HG02759 (cell line): Measurements from ENCODE around the gene TCEAL1.
"Not testable (repeated sequence)": the region's sequence is repeated elsewhere in the genome, so short reads cannot be mapped to it uniquely, and the experiment has no call there.

Experiments used
- ATAC-seq: cut with Tn5 transposase; IDR thresholded peaks from one replicate; pipeline ENCODE4 v1.9.1; 2021; ENCODE audit warnings: mild to moderate bottlenecking, moderate library complexity; ENCODE audit not compliant: unreplicated experiment

TCEAL1 gene, protein sequence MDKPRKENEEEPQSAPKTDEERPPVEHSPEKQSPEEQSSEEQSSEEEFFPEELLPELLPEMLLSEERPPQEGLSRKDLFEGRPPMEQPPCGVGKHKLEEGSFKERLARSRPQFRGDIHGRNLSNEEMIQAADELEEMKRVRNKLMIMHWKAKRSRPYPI

DNA sequence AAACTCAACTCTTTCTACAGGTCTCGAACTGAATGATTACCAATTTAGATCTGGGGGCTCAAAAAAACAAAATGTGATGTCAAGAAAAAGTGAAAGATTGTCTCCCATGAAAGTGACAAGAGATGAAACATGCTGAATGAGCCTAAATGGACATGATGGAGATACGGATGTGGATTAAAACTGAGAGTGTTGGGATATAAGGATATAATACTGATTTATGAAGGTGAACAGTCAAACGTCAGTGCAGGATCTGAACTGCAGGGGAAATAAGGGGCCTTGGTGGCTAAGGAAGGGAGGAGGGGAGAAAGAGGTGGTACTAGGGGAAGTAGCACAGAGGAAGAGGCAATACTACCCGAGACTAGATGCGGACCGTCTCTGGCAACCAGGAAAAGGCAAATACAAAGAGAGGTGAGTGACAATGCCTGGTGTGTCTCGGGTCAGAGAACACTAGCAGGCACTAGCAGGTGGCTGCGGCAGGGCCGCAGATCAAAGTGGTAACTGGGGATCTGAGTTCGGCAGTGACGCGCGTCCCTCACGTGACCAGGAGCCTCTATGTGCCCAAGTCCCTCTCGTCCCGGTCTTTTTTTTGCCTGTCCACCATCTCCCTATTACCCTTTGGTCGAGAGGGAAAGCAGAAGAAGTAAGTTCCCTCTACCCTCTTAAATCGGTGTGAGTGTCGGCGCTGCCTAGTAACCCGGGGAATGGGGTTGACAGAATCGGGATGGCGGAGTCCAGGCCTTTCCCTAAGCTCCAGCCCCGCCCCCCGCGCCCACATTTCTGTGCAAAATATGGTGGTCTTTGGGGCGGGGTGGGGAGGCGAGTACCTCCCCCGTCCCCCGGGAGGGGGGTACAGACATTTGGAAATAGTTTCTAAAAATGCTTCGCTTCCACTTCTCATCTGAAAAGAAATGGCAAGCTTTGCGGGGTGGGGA is at the start of gene TCEAL1:
TSS of gene TCEAL1 (plus strand) at position 590 of the 932 bp plus-strand sequence. CDS start 942 bp downstream, outside the sequence.
- peak; percentile 75 for ATAC-seq

DNA sequence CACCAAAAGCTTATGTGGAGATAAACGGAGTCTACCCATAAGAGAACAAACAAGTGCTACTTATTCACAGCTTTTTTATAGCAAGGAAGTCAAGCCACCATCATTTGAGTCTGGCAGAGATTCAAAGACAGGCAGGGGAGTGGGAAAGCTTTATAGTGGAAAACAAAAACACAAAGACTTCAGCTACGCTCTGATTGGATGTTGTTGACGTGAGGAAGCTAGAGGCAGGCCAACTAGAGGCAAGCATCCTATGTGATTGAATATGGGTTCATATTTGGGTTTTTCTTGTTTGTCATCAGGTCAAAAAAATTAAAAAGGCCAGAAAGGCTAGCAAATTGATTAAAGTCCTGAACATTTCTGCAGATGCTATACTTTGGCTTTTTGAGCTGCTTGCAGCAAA is 44.2 kb upstream of the TCEAL1 start:
- ATAC-seq, result no peak

DNA sequence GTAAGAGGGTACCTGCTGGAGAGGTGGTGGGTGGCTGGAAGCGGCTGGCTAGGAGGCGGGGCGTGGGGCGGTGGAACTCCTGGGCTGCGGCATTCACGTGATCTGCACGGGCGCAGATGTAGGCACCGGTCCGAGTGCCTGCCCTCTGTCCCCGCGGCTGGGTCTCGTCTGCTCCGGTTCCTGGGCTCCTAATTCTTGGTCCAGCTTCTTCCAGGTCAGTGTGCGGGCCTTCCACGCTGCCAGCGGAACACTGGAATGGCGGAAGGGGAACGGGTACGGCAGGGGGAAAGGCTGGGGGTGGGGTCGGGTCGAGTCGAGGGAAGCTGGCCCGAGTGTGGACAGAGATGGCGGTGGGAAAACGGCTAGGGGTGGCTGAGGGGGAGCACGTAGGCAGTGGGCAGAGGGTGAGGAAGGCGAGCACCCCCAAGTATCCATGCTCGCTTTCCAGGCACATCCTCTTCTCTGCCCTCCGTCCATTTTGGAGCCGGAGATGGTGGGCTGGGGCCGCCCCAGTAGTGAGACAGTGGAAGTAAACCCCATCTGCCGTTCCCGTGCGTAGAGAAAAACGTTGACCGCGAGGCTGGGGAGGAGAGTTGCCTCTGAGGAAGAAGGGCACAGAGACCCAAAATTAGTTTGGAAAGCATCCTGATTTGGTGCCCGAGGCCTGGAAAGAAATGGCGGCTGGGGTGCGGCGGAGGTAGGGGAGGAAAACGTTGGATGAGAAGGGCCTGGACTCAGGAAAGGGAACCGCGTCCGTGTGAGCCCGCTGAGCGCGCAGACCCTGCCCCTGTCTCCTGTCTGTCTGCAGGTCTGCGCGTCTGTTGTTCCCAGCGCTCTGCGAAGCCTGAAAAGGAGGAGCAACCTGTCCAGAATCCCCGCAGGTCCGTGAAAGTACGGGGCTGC is 43.1 kb upstream of the TCEAL1 start, which contains the start of gene TCEAL4:
TSS of gene TCEAL4 (plus strand) at position 105 of the 903 bp plus-strand sequence. CDS start 1,161 bp downstream, outside the sequence.
- ATAC-seq, result peak; percentile 90

DNA sequence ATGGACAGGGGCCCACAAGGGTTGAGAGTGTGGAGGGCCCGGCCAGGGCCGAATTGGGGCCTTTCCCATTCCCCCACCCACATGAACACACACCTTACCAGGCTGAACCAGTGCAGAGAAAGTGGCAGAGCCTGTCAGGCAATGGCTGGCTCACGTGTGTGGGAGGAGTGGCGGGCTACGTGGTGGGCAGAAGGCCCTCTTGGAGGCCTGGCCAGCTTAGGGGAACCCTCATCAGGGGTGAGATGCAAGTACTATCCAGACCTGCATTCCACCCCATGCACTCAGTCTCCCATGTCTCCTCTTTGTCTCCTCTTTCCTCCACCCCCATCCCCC is 42.5 kb upstream of the TCEAL1 start:
- peak; percentile 46 for ATAC-seq

DNA sequence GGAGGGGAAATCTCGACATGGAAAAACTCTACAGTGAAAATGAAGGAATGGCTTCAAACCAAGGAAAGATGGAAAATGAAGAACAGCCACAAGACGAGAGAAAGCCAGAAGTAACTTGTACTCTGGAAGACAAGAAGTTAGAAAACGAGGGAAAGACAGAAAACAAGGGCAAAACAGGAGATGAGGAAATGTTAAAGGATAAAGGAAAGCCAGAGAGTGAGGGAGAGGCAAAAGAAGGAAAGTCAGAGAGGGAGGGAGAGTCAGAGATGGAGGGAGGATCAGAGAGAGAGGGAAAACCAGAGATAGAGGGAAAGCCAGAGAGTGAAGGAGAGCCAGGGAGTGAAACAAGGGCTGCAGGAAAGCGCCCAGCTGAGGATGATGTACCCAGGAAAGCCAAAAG is 42.1 kb upstream of the TCEAL1 start:
- ATAC-seq, result no peak

DNA sequence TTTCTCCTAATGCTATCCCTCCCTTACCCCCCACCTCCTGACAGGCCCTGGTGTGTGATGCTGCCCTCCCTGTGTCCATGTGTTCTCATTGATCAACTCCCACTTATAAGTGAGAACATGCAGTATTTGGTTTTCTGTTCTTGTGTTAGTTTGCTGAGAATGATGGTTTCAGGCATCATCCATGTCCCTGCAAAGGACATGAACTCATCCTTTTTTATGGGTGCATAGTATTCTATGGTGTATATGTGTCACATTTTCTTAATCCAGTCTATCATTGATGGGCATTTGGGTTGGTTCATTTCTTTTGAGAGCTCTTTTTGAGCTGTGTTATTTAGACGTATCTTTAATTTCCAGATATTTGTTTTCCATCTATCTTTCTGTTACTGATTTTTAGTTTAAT is 36.5 kb upstream of the TCEAL1 start:
- not testable (repeated sequence) for ATAC-seq

DNA sequence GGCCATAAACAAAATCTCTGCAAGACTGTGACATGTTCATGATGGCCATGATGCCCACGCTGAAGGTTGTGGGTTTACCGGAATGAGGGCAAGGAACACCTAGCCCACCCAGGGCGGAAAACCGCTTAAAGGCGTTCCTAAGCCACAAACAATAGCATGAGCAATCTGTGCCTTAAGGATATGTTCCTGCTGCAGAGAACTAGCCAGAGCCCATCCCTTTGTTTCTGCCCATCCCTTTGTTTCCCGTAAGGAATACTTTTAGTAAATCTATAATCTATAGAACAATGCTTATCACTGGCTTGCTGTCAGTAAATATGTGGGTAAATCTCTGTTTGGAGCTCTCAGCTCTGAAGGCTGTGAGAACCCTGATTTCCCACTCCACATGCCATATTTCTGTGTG is 33.6 kb upstream of the TCEAL1 start:
- not testable (repeated sequence) for ATAC-seq

DNA sequence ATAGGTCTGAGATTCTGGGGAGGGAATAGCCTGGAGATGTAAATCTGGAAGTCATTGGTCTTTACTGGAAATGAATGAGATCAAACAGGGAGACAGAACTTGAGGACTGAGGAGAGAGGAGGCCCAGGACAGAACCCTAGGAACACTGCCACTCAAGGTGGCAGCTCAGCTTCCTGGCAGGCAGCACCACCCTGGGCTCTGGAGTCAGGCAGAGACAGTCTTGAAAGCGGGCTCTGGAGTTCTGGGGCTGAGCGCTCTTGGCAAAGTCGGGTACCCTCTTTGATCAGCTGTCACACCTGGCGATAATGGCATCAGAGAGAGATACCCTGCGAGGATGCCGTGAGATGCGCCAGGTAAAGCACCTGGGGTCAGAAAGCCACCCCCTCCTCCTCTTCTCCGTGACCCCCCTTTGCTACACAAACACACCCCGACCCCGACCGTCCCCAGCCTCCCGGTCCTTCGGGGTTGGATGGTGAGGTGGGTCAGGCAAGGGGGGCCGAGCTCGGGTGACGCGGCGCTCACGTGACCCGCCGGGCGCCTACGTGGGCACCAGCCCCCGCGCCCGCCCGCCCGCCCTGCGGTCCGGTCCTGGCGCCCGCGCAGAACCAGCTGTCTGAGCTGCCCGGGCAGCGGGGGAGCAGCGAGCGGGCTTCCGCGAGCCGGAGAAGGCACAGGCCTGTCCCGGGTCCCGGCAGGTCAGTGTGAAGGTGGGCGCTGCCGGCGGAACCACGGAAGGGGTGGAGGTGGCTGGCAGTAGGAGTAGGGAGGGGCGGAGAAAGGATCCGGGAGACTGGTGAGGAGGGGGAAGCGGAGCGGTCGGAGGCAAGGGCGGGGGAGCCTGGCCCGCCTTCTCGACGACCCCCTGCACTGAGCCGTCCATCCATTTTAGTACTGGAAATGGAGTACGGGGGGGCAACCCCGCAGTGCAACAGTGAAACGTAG is 21.1 kb upstream of the TCEAL1 start, which contains the start of gene TCEAL3:
TSS of gene TCEAL3 (plus strand) at position 600 of the 942 bp plus-strand sequence. CDS start 1,102 bp downstream, outside the sequence.
- peak; percentile 90 for ATAC-seq

DNA sequence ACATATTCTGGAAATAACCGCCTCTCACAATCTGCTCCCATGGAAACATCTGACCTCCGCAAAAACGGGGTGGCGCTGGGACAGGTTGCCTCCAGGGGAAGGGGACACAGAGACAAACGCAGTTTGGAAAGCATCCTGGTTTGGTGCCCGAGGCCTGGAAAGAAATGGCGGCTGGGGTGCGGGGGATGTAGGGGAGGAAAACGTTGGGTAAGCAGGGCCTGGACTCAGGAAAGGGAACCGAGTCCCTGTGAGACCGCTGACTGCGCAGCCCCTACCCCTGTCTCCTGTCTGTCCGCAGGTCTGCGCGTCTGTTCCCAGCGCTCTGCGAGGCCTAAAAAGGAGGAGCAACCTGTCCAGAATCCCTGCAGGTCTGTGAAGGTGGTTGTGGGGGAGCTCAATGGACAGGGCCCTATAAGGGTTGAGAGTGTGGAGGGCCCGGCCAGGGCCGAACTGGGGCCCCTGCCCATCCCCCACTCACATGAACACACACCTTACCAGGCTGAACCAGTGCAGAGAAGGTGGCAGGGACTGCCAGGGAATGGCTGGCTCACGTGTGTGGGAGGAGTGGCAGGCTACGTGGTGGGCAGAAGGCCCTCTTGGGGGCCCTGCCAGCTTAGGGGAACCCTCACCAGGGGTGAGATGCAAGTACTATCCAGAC is 20.3 kb upstream of the TCEAL1 start:
- ATAC-seq, result peak; percentile 1

DNA sequence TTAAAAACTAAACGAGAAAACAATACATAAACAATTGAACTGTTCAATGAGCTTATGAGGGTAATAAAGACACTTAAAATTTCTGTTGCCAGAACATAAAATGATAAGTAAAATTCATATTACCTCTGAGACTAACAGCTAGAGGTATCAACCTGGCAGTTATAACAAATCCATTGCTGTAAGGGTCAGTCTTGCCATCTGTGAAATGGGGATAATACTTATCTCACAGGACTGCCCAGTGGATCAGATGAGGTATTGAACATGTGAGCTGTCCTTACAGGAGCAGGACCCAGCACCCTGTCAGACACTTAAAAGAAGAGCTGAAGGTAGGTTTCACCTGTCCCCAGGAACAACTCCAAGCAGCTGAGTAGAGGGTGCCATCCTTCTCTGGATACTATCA is 18.5 kb upstream of the TCEAL1 start:
- ATAC-seq, result no peak

DNA sequence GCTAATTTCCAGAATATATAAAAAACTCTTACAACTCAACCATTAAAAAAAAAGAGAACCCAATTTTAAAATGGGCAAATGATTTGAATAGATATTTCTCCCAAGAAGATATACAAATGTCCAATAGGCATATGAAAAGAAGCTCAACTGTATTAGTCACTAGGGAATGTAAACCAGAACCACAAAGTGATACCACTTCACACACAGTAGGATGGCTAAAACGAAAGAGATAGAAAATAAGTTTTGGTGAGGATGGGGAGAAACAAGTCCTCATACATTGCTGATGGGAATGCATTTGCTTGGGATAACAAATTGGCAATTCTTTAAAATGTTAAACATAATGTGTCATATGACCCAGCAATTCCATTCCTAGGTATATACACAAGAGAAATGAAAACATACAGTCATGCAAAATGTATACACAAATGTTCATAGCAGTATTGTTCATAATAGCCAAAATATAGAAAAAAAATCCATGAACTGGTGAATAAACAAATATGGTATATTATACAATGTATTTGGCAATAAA is 15.3 kb upstream of the TCEAL1 start:
- ATAC-seq, result no peak

DNA sequence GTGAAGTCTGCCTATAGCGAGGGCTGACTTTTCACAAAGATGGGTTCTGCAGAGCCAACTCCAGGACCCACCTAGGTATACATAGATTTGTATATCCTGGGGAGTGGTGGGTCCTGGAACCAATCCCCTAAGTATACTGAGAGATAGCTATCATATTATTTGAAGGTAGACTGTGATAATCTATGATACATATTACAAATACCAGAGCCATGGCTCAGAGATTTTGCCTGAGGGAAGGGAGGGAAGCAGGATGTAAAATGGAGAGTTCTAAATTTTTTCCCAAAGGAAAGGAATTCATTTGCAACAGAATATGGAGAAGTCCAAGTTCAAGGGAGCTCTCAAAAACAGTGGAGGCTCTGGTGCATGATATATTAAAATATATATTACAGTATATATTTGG is 13.8 kb upstream of the TCEAL1 start:
- no peak for ATAC-seq

DNA sequence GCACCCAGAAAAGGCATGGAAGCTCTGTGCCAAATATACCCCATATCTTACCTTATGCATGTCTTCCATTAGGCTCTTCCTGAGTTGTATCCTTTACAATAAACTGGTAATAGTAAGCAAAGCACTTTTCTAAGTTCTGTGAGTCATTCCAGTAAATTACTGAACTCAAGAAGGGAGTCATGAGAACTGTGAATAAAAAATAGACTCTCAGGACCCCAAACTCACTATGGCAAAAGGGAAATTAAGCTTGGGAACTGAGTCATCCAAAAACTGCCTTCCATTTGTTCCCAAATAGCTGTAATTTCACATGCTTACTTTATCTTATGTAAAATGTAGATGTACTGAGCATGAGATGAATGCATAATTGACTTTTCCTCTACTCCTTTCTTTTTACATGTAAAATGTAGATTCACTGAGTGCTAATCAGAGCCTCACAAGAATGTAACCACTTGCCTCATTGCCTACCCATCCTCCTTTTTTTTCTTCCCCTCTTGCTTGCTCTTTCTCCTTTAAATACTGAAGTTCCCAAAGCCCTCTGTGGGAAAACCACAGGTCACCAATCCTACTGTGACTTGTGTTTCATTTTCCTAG is 12.9 kb upstream of the TCEAL1 start:
- no peak for ATAC-seq

DNA sequence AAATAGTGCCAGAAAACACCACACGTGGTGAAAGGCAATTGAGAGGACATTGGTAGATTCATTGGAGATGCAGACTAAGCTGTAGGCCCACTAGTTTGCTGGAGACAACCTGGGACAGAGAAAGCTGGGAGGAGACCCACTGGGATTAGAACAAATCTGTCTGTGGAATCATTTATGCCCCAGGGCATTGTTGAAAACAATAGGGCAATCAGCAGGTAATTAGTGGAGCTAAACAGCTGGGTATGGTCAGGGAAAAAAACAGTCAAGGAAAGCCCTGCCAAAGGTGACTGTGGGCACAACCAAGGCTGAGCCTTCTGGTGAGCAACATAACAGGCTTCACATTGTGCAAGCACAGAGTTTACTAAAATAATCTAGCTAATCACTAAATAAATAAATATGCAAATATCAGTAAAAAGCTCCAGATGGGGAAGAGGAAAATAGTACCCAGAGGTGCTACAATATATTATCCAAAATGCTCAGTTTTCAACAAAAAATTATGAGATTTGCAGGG is 12.0 kb upstream of the TCEAL1 start:
- no peak for ATAC-seq

DNA sequence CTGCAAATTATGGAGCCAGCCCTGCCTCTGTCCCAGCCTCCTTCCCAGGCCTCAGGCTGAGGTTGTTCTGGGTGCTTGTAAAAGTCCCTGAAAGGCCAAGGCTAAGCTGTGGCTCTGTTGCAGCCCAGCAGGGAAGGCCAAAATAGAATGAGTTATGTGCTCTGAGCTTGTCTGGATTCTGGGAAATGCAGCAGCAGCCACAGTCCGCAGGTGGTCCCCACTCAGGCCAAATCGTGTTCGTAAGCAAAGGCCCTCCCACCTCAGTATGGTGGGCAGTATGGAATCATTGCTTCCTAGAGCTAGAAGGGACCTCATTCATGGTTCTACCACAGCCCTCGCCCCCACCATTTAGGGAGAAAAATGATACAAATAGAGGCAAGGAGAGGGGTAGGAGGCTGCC is 4.7 kb upstream of the TCEAL1 start:
- no peak for ATAC-seq

DNA sequence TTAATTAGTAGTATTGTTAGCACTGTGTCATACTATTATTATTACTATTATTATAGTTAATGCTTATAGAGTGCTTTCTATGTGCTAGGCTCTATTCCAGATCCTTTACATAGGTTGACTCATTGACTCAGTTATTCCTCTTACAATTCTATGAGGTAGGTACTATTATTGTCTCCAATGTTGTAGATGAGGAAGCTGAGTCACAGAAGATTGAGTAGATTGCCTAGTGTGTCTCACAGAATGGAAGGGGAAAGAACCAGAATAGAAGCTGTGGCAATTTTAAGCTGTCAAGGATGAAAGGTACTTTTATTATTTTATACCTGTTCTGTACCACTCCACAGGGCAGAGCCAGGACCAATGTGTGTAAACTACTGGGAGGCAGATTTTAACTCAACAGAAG is 1.9 kb upstream of the TCEAL1 start:
- ATAC-seq, result no peak

DNA sequence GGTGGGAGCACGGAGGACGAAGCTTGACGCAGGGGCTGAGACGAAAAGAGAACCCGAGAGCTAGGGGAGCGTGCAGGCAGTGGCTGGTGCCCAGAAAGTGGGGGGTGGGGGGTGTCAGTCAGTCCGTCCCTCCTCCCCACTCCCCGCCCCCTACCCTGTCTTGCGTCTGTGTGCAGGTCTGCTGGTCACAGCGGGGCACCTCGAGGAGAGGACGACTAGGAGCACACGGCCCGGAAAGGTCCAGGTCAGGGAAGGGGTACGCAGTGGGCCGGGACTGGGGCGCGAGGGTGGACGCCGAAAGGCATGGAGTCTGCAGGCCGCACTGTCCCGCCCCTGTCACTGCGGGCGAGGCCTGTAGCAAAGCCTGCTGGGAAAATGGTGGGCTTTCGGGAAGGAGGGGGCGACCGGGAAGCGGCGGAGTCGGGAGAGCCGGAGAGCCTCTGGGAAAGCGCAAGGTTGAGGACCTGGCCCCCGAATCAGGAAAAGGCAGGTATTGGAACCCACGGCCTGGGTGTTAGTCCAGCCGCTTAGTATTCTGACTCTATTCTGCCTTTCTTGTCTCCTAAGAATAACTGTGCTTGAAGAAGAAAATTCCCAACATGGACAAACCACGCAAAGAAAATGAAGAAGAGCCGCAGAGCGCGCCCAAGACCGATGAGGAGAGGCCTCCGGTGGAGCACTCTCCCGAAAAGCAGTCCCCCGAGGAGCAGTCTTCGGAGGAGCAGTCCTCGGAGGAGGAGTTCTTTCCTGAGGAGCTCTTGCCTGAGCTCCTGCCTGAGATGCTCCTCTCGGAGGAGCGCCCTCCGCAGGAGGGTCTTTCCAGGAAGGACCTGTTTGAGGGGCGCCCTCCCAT is 769 bp downstream of the TCEAL1 start:
- peak; percentile 46 for ATAC-seq

DNA sequence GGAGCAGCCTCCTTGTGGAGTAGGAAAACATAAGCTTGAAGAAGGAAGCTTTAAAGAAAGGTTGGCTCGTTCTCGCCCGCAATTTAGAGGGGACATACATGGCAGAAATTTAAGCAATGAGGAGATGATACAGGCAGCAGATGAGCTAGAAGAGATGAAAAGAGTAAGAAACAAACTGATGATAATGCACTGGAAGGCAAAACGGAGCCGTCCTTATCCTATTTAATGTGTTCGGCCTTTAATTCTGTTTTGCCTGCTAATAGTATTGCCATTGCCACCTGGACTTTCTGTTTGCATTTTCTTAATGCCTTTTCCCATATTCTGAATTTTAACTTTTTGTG is 1.4 kb downstream of the TCEAL1 start:
- no peak for ATAC-seq
